ENCODE data around the gene ISLR2.
"Not testable (repeated sequence)": the region's sequence is repeated elsewhere in the genome, so short reads cannot be mapped to it uniquely, and the experiment has no call there.

The ISLR2 gene

DNA sequence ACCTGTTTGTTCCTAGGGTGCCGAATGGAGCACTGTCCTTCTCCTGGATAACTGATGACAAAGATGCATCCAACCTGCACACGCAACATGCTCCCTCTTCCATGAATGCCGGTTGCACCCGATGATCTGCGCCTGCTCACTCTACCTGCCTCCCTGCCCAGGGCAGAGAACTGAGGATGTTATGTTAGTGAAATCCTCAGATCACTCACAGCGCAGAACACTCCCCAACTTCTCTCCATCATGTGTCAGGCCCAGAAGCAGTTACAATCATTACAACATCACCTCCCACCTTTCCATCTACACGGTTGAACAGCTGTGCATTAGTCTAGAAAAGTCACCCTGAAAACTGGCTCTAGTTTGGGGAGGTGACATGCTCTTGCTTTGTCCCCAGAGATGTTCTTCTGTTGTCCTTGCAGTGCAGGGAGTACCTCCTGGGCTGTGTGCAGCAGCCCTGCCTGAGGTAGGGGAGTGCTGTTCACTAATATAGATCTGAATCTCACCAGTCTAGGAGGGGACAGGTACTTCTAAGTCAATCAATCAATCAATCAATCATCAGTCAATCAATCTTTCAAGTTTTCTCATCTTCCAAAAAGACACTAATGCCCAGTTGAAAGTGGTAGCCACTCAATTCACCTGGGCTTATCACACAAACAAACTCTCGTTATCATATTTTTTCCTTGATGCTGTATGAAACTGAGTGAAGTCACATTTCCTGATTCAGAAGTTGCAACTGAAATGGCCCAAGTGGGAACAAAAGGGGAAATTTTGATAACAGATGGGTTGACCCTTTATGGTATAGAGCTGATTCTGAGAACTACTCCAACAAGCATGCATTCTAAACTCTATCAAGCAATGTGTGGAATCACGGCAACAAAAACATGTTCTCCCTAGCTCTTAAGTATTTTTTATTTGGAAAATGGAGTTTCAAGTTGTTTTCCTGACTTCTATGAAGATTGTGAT lies 27.8 kb downstream of the ISLR2 start:
- peak; percentile 23 for DNase-seq

DNA sequence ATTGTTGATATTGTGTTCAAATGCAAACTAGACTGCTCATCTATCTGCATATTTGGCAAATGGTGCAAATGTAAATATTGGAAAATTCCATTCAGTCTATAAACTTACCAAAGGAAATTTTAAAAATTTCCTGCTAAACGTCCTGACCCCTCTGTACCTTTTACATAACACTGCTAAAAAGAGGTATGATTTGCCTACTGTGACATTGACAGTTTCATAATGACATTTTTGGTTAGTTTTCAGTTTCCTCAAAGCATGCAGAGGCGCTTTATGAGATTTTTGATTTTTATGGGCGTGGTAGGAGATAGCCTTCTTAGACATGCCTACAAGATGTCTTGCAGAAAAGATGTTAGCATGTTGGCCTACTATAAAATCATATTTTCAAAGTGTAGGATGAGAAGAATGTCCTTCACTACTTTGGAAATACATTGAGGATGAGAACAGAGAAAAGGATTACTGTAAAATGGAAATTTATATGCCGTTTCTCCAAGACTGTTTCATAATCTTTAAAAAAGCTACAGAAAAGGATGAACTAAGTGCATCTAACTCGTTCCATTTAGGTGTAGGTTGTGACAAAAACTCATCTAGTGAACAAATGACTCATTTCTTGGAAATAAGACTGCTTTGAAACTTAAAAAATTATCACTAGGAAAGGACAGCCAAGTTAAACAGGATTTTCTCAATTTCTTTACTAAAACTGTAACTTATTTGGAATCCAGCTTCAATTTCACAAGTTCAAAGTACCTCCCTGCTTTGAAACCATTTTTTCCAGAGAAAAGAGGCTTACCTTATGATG lies 28.7 kb downstream of the ISLR2 start:
- DNase-seq: no peak

GRCh38 chr15:74159773-74160172 lies 29.4 kb downstream of the ISLR2 start:
- no peak for DNase-seq

- DNase-seq: not testable (repeated sequence)
Measured at GRCh38 chr15:74160390-74160789, 30.0 kb downstream of the ISLR2 start.

GRCh38 chr15:74162195-74162536 lies 31.8 kb downstream of the ISLR2 start:
- DNase-seq: not testable (repeated sequence)

- peak; percentile 85 for DNase-seq
Measured at GRCh38 chr15:74165461-74165860, 35.1 kb downstream of the ISLR2 start.

DNA sequence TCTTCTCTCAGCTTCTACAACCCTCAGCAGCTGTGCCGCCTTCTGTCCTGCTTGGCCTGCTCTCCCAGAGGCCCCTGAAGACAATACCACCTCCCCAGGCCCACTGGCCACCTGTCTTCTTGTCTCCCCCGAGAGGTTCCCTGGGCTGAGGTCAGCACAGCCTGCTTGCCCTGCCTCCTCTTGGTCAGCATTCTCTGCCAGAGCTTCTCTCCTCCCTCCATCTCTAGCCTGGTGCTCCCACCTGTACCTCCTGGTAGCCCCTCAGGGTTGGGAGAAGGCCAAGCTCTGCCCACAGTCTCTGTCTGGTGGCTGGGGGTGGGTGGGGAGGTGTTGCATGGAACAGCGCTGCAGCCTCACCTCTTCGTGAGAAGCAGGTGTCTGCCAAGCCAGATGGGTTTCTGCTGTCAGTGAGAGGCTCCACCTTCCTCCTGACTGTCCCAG lies 37.5 kb downstream of the ISLR2 start:
- DNase-seq: no peak

DNA sequence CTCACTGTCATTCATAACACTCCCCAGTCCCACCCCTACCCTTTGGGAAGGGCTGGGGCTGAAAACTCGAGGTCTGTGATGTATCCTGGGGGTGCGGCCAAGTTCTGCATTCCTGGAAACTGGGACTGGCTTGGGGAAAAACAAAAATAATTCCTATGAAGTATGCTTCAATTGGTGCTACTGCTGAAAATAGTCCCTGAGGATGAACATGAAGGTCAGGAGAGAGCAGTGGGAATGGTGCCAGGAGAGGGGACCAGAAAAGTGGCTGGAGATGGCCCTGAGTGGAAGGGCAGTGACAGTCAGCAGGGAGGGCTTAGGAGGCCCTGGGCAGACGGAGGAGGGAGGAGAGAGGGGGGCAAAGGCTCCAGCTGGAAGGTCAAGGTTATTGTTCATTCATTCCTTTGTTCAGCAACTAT lies 38.3 kb downstream of the ISLR2 start:
- no peak for DNase-seq

DNA sequence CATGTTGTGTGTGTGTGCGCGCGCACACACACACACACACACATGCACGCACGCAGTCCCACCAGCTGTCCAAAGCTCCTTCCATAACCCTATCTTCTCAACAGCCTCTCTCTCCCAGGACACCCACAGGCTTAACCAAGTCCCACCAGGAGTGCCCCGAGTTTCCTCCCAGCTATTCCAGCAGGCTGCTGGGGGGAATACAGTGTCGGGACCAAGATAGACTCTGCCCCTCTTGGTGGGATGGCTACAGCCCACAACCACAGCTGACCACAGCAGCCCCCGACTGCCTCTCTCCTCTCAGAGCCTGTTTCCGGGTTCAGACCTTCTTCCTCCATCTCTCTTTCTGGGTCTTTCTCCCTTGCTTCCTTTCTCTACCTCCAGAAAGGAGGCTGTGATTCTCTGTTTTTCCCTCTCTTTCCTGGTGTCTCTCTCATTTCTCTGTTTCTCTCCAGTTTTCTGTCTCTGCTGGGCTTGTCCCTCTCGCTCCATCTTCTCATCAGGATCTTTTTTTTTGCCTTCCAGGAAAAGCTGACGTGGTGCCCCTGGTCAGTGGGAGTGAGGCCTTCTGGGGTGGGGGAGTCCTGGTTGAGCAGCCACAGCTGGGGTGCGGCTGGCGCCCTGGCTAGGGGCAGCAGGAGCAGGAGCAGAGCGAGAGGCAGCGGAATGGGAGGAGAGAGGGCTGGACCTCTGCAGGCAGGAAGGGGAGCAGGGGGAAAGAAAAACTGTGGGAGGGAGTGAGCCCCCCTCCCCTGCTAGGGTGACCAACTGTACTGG lies 39.9 kb downstream of the ISLR2 start:
- no peak for DNase-seq

GRCh38 chr15:74170875-74171578 lies 40.6 kb downstream of the ISLR2 start:
- DNase-seq: no peak

GRCh38 chr15:74171965-74172541 lies 41.7 kb downstream of the ISLR2 start:
- no peak for DNase-seq

- no peak for DNase-seq
Measured at GRCh38 chr15:74172701-74173379, 42.5 kb downstream of the ISLR2 start.

- DNase-seq: no peak
Measured at GRCh38 chr15:74173380-74174218, 43.2 kb downstream of the ISLR2 start, which contains the start of gene ISLR. ISLR (plus strand) TSS chr15:74173710; CDS start chr15:74174859, 1,149 bp downstream.

- DNase-seq: no peak
Measured at GRCh38 chr15:74174219-74174957, 44.0 kb downstream of the ISLR2 start.

- DNase-seq: no peak
Measured at GRCh38 chr15:74174958-74175253, 44.5 kb downstream of the ISLR2 start.

GRCh38 chr15:74175271-74176191 lies 45.1 kb downstream of the ISLR2 start:
- DNase-seq: no peak

DNA sequence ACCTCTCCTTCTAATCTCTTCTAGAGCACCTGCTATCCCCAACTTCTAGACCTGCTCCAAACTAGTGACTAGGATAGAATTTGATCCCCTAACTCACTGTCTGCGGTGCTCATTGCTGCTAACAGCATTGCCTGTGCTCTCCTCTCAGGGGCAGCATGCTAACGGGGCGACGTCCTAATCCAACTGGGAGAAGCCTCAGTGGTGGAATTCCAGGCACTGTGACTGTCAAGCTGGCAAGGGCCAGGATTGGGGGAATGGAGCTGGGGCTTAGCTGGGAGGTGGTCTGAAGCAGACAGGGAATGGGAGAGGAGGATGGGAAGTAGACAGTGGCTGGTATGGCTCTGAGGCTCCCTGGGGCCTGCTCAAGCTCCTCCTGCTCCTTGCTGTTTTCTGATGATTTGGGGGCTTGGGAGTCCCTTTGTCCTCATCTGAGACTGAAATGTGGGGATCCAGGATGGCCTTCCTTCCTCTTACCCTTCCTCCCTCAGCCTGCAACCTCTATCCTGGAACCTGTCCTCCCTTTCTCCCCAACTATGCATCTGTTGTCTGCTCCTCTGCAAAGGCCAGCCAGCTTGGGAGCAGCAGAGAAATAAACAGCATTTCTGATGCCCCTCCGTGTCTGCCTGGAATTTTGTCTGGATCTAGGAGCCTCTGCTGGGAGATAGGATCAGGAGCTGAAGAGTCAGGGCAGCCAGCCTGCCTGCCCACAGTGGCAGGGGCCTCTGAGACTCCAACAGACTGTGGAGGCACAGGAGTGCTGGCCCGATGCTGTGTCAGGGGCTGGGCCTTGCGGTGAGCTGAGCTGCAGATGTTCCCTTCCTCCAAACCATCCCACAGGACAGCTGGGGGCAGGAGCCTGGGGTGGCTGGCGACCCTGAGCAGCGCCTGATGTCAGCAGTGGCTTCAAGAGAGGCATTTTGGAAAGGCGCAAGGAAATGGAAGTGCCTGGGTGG lies 46.2 kb downstream of the ISLR2 start:
- peak; percentile 56 for DNase-seq

Data from retina (tissue), 1 donor.